Adrenal gland (tissue), 12 donors: ENCODE data around the gene PLA2G4B. TPM values are rescaled to one million over a fixed set of nuclear protein-coding genes. Genes with fewer than 3 reads are reported as not detected.

Experiments used
- DNase-seq, 7 donors: peaks; one replicate each; pipeline ENCODE4 v3.0.0-alpha.2; 2019 to 2020
- H3K27ac ChIP-seq, 5 donors: fragments of 200-600 bp; sonication (generic) in 4 of 5; 1 replicate in 3 of 5; 2 replicates in 2 of 5; pipeline versions ENCODE4 v1.5.1 to v1.8.0; 2016 to 2020; ENCODE audit warnings: mild to moderate bottlenecking in 1 of 5
- H3K27me3 ChIP-seq: fragments of 200-600 bp; 2 replicates; pipeline ENCODE4 v1.8.0; 2021
- H3K36me3 ChIP-seq, 2 donors: fragments of 200-600 bp; replicated peaks in 1 of 2; 1 replicate in 1 of 2; 2 replicates in 1 of 2; pipeline versions ENCODE4 v1.5.1 to v1.8.0; 2018 to 2022
- H3K4me1 ChIP-seq, 2 donors: fragments of 200-600 bp; replicated peaks in 1 of 2; 1 replicate in 1 of 2; 2 replicates in 1 of 2; pipeline versions ENCODE4 v1.5.1 to v1.8.0; 2018 to 2021
- H3K4me3 ChIP-seq, 4 donors: fragments of 200-600 bp; sonication (generic) in 3 of 4; one replicate each; pipeline ENCODE4 v1.5.1; 2016 to 2018
- H3K9me3 ChIP-seq, 3 donors: fragments of 200-600 bp; sonication (generic) in 1 of 3; replicated peaks in 1 of 3; 1 replicate in 2 of 3; 2 replicates in 1 of 3; pipeline versions ENCODE4 v1.5.1 to v1.8.0; 2016 to 2021
- CTCF ChIP-seq, 6 experiments: fragments of 450-650 bp in 4 of 6; fragments of 200-600 bp in 2 of 6; sonication (generic) in 1 of 6; IDR thresholded peaks; 1 replicate in 5 of 6; 2 replicates in 1 of 6; pipeline versions ENCODE4 v1.5.1 to v1.8.0; 2016 to 2021; ENCODE audit warnings: antibody characterized with exemption in 6 of 6, mild to moderate bottlenecking in 2 of 6, moderate library complexity in 1 of 6
- POLR2A ChIP-seq, 2 donors: fragments of 450-650 bp; IDR thresholded peaks; one replicate each; pipeline ENCODE4 v1.6.1; 2017; ENCODE audit warnings: antibody characterized with exemption in 2 of 2, mild to moderate bottlenecking in 2 of 2, moderate library complexity in 1 of 2
- WGBS, 4 donors: extraction: QIAGEN DNeasy Blood & Tissue Kit in 2 of 4; methylation state at CpG; one replicate each; pipeline versions ENCODE4 v1.1.5 to v1.1.7; 2013 to 2017; 5-methylcytosine and 5-hydroxymethylcytosine counted together
- intact Hi-C, 2 donors: fragments of 100-400 bp; cut with DNase I; formaldehyde crosslinking; loops; one replicate each; pipeline versions ENCODE4 v1.14.1 to v1.15.0; 2022 to 2023
- polyA plus RNA-seq, 3 donors: library from polyadenylated mRNA; stranded (reverse); fragments of 200-250 nt in 2 of 3; fragments of 350-450 nt in 1 of 3; fragmentation: Illumina TruSeq in 1 of 3; extraction: RNeasy Lipid Tissue Mini Kit (QIAGEN cat#74804) in 1 of 3; gene quantifications; one replicate each; pipeline ENCODE4 v1.2.3, GENCODE V29; 2013 to 2014
- total RNA-seq, 9 donors: library from RNA; depleted of rRNA in 4 of 9; stranded (reverse); fragments of >200 nt in 4 of 9; fragments of 120-200 nt in 1 of 9; fragmentation: NEBNext Ultra II Directional in 1 of 9; extraction: Animal tissue kit (Norgen Biotek cat#: 25700) in 1 of 9; gene quantifications; one replicate each; pipeline versions ENCODE4 v1.1.0 to v1.2.4, GENCODE V29; 2013 to 2023
- donor health status: healthy with polysubstance abuse.
- donor health status: Bipolar disorder and iron deficiency.
- donor health status: DM: yes; HTN: yes; CAD: no.
- donor health status: DM: no; HTN: no; CAD: no.
- donor health status: DM: no; HTN: no; CAD: no.
- donor health status: DM: yes; HTN: yes; CAD: no.

The PLA2G4B gene
- total and polyA plus RNA-seq, 12 donors: 0.35 to 26.4 (median 4.9) TPM

- H3K27me3 ChIP-seq: no peaks in the 10 kb centered on the region
- no peak overlapping the region for H3K4me3 ChIP-seq
- 79 to 91% (median 83%) methylated on average over 4 to 12 of the region's 12 CpGs for WGBS, 4 donors
- intact Hi-C loops: no loop called here
- DNase-seq: no peak
- H3K4me1 ChIP-seq: no peaks in the 10 kb centered on the region
- no peaks in the 10 kb centered on the region for H3K9me3 ChIP-seq
- TF ChIP-seq CTCF (IDR thresholded peaks at IDR 0.05): no peak
- H3K36me3 ChIP-seq: peaks cover 0 to 19% of the 10 kb centered on the region in 2 donors
- no peak overlapping the region for H3K27ac ChIP-seq
Measured at GRCh38 chr15:41842229-41842628, 3.6 kb downstream of the PLA2G4B start.

DNA sequence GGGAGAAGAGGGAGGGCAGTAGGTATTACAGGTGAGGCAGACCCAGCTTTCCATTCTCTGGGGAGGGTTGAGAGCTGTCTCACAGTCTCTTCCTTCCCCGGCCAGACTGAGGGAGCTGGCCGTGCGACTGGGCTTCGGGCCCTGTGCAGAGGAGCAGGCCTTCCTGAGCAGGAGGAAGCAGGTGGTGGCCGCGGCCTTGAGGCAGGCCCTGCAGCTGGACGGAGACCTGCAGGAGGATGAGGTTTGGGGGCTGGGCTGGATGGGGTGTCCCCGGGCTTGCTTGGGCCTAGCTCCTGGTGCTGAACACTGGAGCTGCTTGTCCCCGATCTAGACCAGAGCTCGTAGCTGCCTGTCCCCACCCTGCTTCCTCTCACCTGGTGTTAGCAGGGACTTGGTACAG lies 4.9 kb downstream of the PLA2G4B start:
- H3K27ac ChIP-seq: no peak overlapping the region
- no peak for DNase-seq
- peaks cover 0 to 29% of the 10 kb centered on the region in 2 donors for H3K36me3 ChIP-seq
- 80 to 89% (median 85%) methylated on average over 4 to 10 of the region's 10 CpGs for WGBS, 4 donors
- TF ChIP-seq CTCF (IDR thresholded peaks at IDR 0.05): no peak
- TF ChIP-seq POLR2A (IDR thresholded peaks at IDR 0.05): no peak
- H3K9me3 ChIP-seq: no peaks in the 10 kb centered on the region
- no peak overlapping the region for H3K4me3 ChIP-seq
- H3K27me3 ChIP-seq: no peaks in the 10 kb centered on the region
- intact Hi-C loops: no loop called here
- no peaks in the 10 kb centered on the region for H3K4me1 ChIP-seq

DNA sequence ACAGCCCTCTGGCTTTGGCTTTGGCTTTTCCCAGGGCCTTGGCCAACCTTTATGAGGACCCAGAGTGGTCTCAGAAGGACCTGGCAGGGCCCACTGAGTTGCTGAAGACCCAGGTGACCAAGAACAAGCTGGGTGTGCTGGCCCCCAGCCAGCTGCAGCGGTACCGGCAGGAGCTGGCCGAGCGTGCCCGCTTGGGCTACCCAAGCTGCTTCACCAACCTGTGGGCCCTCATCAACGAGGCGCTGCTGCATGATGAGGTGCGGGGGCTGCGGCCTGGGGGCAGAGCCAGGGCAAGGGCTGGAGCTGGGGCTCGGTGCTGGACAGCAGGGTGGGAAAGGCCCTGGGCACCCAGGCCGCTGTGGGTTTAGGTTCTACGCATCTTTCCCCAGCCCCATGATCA lies 6.2 kb downstream of the PLA2G4B start:
- WGBS, 4 donors: 84 to 100% (median 96%) methylated on average over 2 to 12 of the region's 12 CpGs
- intact Hi-C loops: no loop called here
- H3K9me3 ChIP-seq: no peaks in the 10 kb centered on the region
- H3K4me3 ChIP-seq: no peak overlapping the region
- no peak for DNase-seq
- H3K36me3 ChIP-seq: peaks cover 0 to 29% of the 10 kb centered on the region in 2 donors
- H3K27me3 ChIP-seq: no peaks in the 10 kb centered on the region
- H3K27ac ChIP-seq: no peak overlapping the region
- H3K4me1 ChIP-seq: no peaks in the 10 kb centered on the region
- TF ChIP-seq CTCF (IDR thresholded peaks at IDR 0.05): no peak
- no peak for TF ChIP-seq POLR2A (IDR thresholded peaks at IDR 0.05)

DNA sequence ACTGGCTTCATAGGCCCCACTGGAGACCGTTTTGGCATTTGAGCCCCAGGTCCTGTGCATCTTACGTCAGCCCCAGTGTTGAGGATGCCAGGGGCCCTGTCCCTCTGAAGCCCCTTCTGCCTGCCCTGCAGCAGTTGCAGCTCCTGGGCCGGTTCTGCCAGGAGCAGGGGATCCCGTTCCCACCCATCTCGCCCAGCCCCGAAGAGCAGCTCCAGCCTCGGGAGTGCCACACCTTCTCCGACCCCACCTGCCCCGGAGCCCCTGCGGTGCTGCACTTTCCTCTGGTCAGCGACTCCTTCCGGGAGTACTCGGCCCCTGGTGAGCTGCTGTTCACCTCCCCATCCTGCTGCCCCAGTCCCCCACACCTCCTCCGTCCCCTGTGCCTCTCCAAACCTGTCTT lies 8.6 kb downstream of the PLA2G4B start:
- H3K36me3 ChIP-seq: peaks cover 0 to 29% of the 10 kb centered on the region in 2 donors

More for the DNA sequence above, 8.6 kb downstream of the PLA2G4B start:
- TF ChIP-seq CTCF (IDR thresholded peaks at IDR 0.05): no peak
- Histone ChIP-seq H3K9me3 (no peaks in the 10 kb centered on the region), H3K27me3 (no peaks in the 10 kb centered on the region), H3K4me3 (no peak overlapping the region), H3K4me1 (no peaks in the 10 kb centered on the region), H3K27ac (no peak overlapping the region)
- intact Hi-C loops: no loop called here
- DNase-seq: no peak
- WGBS, 4 donors: 90 to 97% (median 93%) methylated on average over 6 to 14 of the region's 14 CpGs
